ENCODE data around the gene SRD5A1.

DNA sequence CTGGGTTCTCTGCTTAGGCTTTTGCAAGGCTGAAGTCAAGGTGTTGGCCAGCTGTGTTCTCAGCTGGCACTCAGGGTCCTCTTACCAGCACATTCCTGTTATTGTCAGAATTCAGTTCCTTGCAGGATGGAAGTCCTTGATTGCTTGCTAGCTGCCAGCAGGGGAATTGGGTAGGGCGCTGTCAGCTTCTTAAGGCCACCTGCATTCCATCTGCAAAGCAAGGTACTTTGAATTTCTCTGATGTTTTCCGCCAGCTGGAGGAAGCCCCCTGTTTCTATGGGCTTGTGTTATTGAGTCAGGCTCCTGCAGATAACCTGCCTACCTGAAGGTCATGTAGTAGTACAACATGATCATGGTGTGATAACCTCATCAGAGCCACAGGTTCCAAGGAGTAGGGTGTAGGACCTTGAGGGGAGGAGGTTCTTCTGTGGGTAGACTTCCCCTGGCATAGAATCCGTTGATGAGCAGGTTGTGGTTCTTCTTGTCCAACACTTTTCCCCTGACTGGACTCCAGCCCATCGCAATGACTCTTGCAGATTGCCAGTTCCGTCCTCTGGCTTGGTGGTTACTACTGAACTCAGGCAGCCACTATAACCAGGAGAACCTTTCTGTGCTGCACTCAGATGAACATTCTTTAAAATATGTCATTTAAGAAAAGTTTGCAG, 86.8 kb downstream of the SRD5A1 start:
- TF ChIP-seq, protein P1, sequence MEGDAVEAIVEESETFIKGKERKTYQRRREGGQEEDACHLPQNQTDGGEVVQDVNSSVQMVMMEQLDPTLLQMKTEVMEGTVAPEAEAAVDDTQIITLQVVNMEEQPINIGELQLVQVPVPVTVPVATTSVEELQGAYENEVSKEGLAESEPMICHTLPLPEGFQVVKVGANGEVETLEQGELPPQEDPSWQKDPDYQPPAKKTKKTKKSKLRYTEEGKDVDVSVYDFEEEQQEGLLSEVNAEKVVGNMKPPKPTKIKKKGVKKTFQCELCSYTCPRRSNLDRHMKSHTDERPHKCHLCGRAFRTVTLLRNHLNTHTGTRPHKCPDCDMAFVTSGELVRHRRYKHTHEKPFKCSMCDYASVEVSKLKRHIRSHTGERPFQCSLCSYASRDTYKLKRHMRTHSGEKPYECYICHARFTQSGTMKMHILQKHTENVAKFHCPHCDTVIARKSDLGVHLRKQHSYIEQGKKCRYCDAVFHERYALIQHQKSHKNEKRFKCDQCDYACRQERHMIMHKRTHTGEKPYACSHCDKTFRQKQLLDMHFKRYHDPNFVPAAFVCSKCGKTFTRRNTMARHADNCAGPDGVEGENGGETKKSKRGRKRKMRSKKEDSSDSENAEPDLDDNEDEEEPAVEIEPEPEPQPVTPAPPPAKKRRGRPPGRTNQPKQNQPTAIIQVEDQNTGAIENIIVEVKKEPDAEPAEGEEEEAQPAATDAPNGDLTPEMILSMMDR (IDR thresholded peaks at IDR 0.05): no peak
- TF ChIP-seq POLR2A (IDR thresholded peaks at IDR 0.05): no peak
